ENCODE measurements around the gene HOXA6.

HOXA6 gene

DNA sequence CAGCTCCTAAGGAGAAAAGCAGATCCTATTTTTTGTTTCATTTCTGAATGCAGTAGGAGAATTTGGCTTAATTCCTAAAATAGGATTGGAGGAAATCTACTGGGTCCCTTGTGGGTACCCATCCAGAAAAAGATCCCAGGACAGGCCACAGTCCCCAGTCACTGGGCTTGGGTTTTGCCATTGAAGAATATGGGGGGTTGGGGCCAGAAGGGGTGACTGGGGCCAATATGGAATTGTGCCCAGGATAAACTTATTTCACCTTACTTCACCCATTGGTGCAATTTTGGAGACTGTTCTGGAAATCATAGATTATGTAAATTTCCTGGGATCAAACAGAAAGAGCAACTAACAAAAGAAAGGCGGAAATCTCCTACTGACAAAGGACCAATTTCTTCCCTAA lies 9.1 kb downstream of the HOXA6 start:
- Mint-ChIP-seq H3K4me3 (no peak overlapping the region), H3K27ac (no peak overlapping the region), H3K9me3 (no peaks in the 10 kb centered on the region), H3K4me1 (ENCODE audit: low read depth) (peaks cover 24% of the 10 kb centered on the region), H3K36me3 (ENCODE audit: low read depth) (no peaks in the 10 kb centered on the region), H3K27me3 (ENCODE audit: low read depth) (peaks cover 43% of the 10 kb centered on the region)

GRCh38 chr7:27137640-27138315 lies 9.8 kb downstream of the HOXA6 start:
- Mint-ChIP-seq H3K36me3 (ENCODE audit: low read depth) (no peaks in the 10 kb centered on the region), H3K27ac (no peak overlapping the region), H3K4me1 (ENCODE audit: low read depth) (peaks cover 28% of the 10 kb centered on the region), H3K4me3 (no peak overlapping the region), H3K9me3 (no peaks in the 10 kb centered on the region), H3K27me3 (ENCODE audit: low read depth) (peaks cover 47% of the 10 kb centered on the region)

- Mint-ChIP-seq H3K27me3 (ENCODE audit: low read depth) (peaks cover 58% of the 10 kb centered on the region), H3K4me3 (peak overlapping the region; percentile 35), H3K36me3 (ENCODE audit: low read depth) (peaks cover 1% of the 10 kb centered on the region), H3K4me1 (ENCODE audit: low read depth) (peaks cover 28% of the 10 kb centered on the region), H3K27ac (peak overlapping the region; percentile 34), H3K9me3 (no peaks in the 10 kb centered on the region)
Measured at GRCh38 chr7:27134392-27134791, 13.2 kb downstream of the HOXA6 start.

DNA sequence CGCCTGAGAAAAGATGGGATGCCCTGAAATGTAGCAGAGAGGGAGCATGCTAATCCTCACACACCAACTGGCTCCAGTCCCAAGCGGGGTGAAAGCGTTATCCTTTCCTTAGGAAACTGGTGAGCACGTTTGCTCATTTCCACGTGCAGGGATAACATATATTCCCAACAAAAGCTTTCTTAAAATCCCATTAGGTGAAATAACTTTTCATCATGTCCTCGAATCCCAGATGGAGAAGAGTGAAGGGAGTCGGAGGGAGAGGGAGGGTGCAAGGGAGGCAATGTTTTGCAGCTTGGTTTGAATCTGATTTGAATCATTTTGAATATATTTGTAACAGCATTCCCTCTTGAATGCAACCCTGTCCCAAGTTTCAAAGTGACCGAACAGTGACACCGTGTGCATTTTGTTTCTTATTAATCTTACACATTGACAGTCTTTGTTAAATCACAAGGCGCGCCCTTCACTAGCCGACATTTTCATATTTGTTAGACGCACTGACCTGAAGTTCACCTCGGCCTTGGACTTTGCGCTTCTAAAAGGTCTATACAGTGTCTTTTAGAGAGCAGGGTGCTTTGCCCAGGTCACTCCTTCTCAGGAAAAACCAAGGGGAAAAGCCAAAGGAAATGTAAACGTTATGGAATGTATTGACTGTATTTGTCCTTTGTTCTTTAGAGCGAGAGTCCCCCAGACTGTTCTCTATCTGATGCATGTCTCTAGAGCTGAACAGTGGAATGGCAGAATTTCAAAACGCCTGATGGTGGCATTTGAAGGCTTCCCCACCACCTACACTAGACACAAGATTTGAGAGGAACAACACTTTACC lies 14.0 kb downstream of the HOXA6 start:
- Mint-ChIP-seq H3K27me3 (ENCODE audit: low read depth) (peaks cover 62% of the 10 kb centered on the region), H3K9me3 (no peaks in the 10 kb centered on the region), H3K4me3 (peak overlapping the region; percentile 35), H3K36me3 (ENCODE audit: low read depth) (peaks cover 1% of the 10 kb centered on the region), H3K27ac (no peak overlapping the region), H3K4me1 (ENCODE audit: low read depth) (peaks cover 28% of the 10 kb centered on the region)

GRCh38 chr7:27132978-27133377 lies 14.6 kb downstream of the HOXA6 start:
- peaks cover 65% of the 10 kb centered on the region for H3K27me3 Mint-ChIP-seq (ENCODE audit: low read depth)
- peaks cover 28% of the 10 kb centered on the region for H3K4me1 Mint-ChIP-seq (ENCODE audit: low read depth)
- H3K36me3 Mint-ChIP-seq (ENCODE audit: low read depth): peaks cover 1% of the 10 kb centered on the region
- H3K27ac Mint-ChIP-seq: no peak overlapping the region
- no peaks in the 10 kb centered on the region for H3K9me3 Mint-ChIP-seq
- no peak overlapping the region for H3K4me3 Mint-ChIP-seq

DNA sequence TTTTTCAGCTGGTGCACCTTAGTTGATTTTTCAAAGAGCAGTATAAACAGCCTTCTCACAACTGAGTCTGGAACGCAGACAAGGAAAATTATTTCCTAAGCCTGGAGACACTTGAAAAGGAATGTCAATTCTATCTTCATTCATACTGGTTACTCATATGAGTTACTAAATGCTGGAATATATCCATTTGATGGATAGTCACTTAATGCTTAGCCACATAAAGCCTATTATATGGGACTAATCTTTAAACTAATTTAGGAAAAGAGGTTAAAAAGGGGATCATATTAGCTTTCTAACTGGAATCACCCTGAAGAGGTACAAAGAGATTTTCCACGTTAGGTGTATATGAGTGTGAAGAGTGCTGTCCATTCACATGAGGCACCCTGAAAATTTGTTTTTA lies 15.4 kb downstream of the HOXA6 start:
- no peak overlapping the region for H3K27ac Mint-ChIP-seq
- peaks cover 66% of the 10 kb centered on the region for H3K27me3 Mint-ChIP-seq (ENCODE audit: low read depth)
- peaks cover 1% of the 10 kb centered on the region for H3K36me3 Mint-ChIP-seq (ENCODE audit: low read depth)
- H3K4me3 Mint-ChIP-seq: no peak overlapping the region
- peaks cover 27% of the 10 kb centered on the region for H3K4me1 Mint-ChIP-seq (ENCODE audit: low read depth)
- H3K9me3 Mint-ChIP-seq: no peaks in the 10 kb centered on the region

GRCh38 chr7:27131390-27131819 lies 16.2 kb downstream of the HOXA6 start:
- Mint-ChIP-seq H3K27ac (no peak overlapping the region), H3K4me3 (peak overlapping the region; percentile 40), H3K36me3 (ENCODE audit: low read depth) (peaks cover 1% of the 10 kb centered on the region), H3K9me3 (no peaks in the 10 kb centered on the region), H3K4me1 (ENCODE audit: low read depth) (peaks cover 27% of the 10 kb centered on the region), H3K27me3 (ENCODE audit: low read depth) (peaks cover 71% of the 10 kb centered on the region)

DNA sequence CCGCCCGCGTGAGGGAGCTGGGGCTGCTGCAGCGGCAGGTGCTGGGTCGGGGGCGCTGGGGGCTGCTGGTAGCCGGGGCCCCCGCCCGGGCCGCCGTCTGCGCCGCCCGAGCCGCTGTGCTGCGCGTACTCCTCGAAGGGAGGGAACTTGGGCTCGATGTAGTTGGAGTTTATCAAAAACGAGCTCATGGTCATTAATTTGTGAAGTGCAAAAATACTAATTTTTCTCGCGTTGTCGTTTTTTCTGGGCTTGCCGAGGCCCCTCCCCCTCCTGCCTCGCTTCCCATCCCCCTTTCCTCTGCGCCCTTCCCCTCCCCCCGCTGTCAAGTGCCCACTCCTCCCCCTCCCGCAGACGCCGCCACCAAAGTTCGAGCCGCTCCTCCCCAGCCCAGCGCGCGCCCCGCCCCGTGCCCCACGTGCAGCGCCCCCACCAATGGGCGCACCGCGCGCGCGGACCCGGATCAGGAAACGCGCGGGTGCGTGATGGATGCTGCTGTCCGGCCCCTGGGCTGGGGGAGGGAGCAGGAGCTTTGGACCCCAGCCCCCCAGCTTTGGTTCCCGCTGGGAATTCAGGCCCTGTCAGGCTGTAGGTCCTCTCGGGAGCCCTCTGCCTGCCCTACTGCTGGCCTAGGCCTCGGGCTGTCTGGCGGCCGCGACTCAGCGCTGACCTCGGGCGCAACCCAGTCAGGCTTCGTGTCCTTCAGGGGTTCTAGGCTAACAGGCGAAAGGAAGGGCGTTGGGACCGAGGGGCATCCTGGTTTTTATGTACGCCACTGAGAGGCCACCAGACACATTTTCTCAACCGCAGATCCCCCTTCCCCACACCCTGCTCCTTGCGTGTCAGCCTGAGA lies 16.8 kb downstream of the HOXA6 start, which contains the start of gene HOXA4:
TSS of gene HOXA4 (minus strand) at position 218 of the 850 bp plus-strand sequence. CDS start at position 194, 24 bp downstream.
- no peak within 1 kb of the TSS for H3K27ac Mint-ChIP-seq
- peak within 1 kb of the TSS; percentile 67 for H3K4me3 Mint-ChIP-seq
- peaks cover 22% of the 10 kb centered on the region for H3K4me1 Mint-ChIP-seq (ENCODE audit: low read depth)
- H3K36me3 Mint-ChIP-seq (ENCODE audit: low read depth): peaks cover 1% of the 10 kb centered on the region
- no peaks in the 10 kb centered on the region for H3K9me3 Mint-ChIP-seq
- peaks cover 69% of the 10 kb centered on the region for H3K27me3 Mint-ChIP-seq (ENCODE audit: low read depth)

- Mint-ChIP-seq H3K4me3 (no peak overlapping the region), H3K9me3 (no peaks in the 10 kb centered on the region), H3K4me1 (ENCODE audit: low read depth) (peaks cover 17% of the 10 kb centered on the region), H3K27me3 (ENCODE audit: low read depth) (peaks cover 68% of the 10 kb centered on the region), H3K36me3 (ENCODE audit: low read depth) (peaks cover 1% of the 10 kb centered on the region), H3K27ac (no peak overlapping the region)
Measured at GRCh38 chr7:27129729-27130539, 17.6 kb downstream of the HOXA6 start.

GRCh38 chr7:27128776-27129728 lies 18.5 kb downstream of the HOXA6 start:
- Mint-ChIP-seq H3K9me3 (no peaks in the 10 kb centered on the region), H3K27me3 (ENCODE audit: low read depth) (peaks cover 60% of the 10 kb centered on the region), H3K4me1 (ENCODE audit: low read depth) (peaks cover 8% of the 10 kb centered on the region), H3K4me3 (peak overlapping the region; percentile 50), H3K36me3 (ENCODE audit: low read depth) (peaks cover 1% of the 10 kb centered on the region), H3K27ac (no peak overlapping the region)

GRCh38 chr7:27128034-27128433 lies 19.5 kb downstream of the HOXA6 start:
- H3K27me3 Mint-ChIP-seq (ENCODE audit: low read depth): peaks cover 53% of the 10 kb centered on the region
- no peaks in the 10 kb centered on the region for H3K9me3 Mint-ChIP-seq
- no peaks in the 10 kb centered on the region for H3K4me1 Mint-ChIP-seq (ENCODE audit: low read depth)
- no peak overlapping the region for H3K27ac Mint-ChIP-seq
- H3K36me3 Mint-ChIP-seq (ENCODE audit: low read depth): peaks cover 1% of the 10 kb centered on the region
- no peak overlapping the region for H3K4me3 Mint-ChIP-seq

GRCh38 chr7:27126596-27127327 lies 20.8 kb downstream of the HOXA6 start:
- Mint-ChIP-seq H3K4me3 (no peak overlapping the region), H3K27ac (no peak overlapping the region), H3K36me3 (ENCODE audit: low read depth) (no peaks in the 10 kb centered on the region), H3K4me1 (ENCODE audit: low read depth) (no peaks in the 10 kb centered on the region), H3K9me3 (no peaks in the 10 kb centered on the region), H3K27me3 (ENCODE audit: low read depth) (peaks cover 48% of the 10 kb centered on the region)
